ENCODE data around the gene IL1B.

- TF ChIP-seq CTCF (IDR thresholded peaks at IDR 0.05; ENCODE audit: low read length) (no peak), EZH2 (IDR thresholded peaks at IDR 0.05; ENCODE audit: borderline replicate concordance, low read length) (no peak)
Observed at GRCh38 chr2:112820343-112820742, 16.2 kb downstream of the IL1B start.

All from OCI-LY1 (cell line).